ENCODE data around the gene DENND6A. TPM values are rescaled to one million over a fixed set of nuclear protein-coding genes. Genes with fewer than 3 reads are reported as not detected.

Gene DENND6A
- total and polyA plus RNA-seq, 2 of the 13 experiments (the other 11 are each of a cell fraction or from before 2014, with no cell fraction given), result 9.4 to 11.1 TPM

GRCh38 chr3:57597127-57597923 is 95.6 kb downstream of the DENND6A start, which contains the start of gene ARF4:
TSS of gene ARF4 (minus strand) at chr3:57597344. CDS start at chr3:57597140, 204 bp downstream.
- in situ Hi-C loops (cut with HindIII; ENCODE audit: extremely low pct_ligation_motif_present, low pct_unique_long_range_greater_than_20kb), result no loop called here
- 2% methylated on average over 30 of the region's 67 CpGs for WGBS (ENCODE audit: low lambda C conversion rate)
- ATAC-seq, result peak; percentile 92
- TF ChIP-seq THAP11 (CRISPR knock-in tag; IDR thresholded peaks at IDR 0.05) (peak; percentile 96), ZNF766 (CRISPR knock-in tag; IDR thresholded peaks at IDR 0.05; ENCODE audit: borderline replicate concordance) (no peak), ZNF12 (CRISPR knock-in tag; IDR thresholded peaks at IDR 0.05) (no peak), ZNF878 (CRISPR knock-in tag; IDR thresholded peaks at IDR 0.05) (no peak), ATM (IDR thresholded peaks at IDR 0.05; ENCODE audit: borderline replicate concordance) (no peak), PHF21A (CRISPR knock-in tag; IDR thresholded peaks at IDR 0.05) (peak; percentile 85), TP53 (CRISPR knock-in tag; conservative IDR thresholded peaks at IDR 0.05) (no peak), ZNF432 (CRISPR knock-in tag; IDR thresholded peaks at IDR 0.05; ENCODE audit: borderline replicate concordance) (no peak), CHD4 (IDR thresholded peaks at IDR 0.05; ENCODE audit: borderline replicate concordance, low read length) (no peak), CHCHD3 (CRISPR knock-in tag; IDR thresholded peaks at IDR 0.05) (no peak), ZKSCAN8 (CRISPR knock-in tag; IDR thresholded peaks at IDR 0.05; ENCODE audit: borderline replicate concordance) (no peak; the same call in 1 of the 2 replicates), ZNF20 (CRISPR knock-in tag; IDR thresholded peaks at IDR 0.05) (no peak), GMEB1 (CRISPR knock-in tag; IDR thresholded peaks at IDR 0.05; ENCODE audit: borderline replicate concordance) (peak; percentile 96), HNRNPUL1 (IDR thresholded peaks at IDR 0.05; ENCODE audit: low read depth, low read length) (no peak), ZBTB43 (CRISPR knock-in tag; conservative IDR thresholded peaks at IDR 0.05) (no peak; the same call in 1 of the 2 replicates), ZNF574 (CRISPR knock-in tag; IDR thresholded peaks at IDR 0.05) (peak; percentile 90)

More at GRCh38 chr3:57597127-57597923, 95.6 kb downstream of the DENND6A start, which contains the start of gene ARF4:
- BruUV-seq (replicated peaks), result no TSS peak
- FAIRE-seq, result peak; percentile 91
- peak within 1 kb of the TSS; percentile 100 for H3K9ac ChIP-seq (ENCODE audit: insufficient read depth, low read depth, low read length)
- peak within 1 kb of the TSS; percentile 99 for H3K27ac ChIP-seq (ENCODE audit: extremely low read length, insufficient read depth, low read length)
- POLR2A ChIA-PET, result interaction anchor here (0.8 to 4.0 kb wide), 25 partner anchors 9 to 607 kb away, joined by 3 to 36 read pairs (median 5); partner anchors contain the start of genes APPL1, DENND6A, PDE12 and SLMAP
- no peaks in the 10 kb centered on the region; a peak in 2 of 5 replicates for H3K27me3 ChIP-seq (ENCODE audit: control insufficient read depth in 1 of 2, insufficient read depth in 2 of 2, low read length in 2 of 2)
- CTCF ChIA-PET (ENCODE audit: low intra/inter-chr PET ratio, low total read pairs), result no interaction called here
- H3K36me3 ChIP-seq (replicated peaks in 1 of 2; ENCODE audit: control insufficient read depth in 1 of 2, insufficient read depth in 2 of 2, low read length in 2 of 2), result peaks cover 0 to 6% of the 10 kb centered on the region in 2 experiments; a peak in 3 of 5 replicates
- H4K20me1 ChIP-seq (ENCODE audit: insufficient read depth, low read length), result peaks cover 43% of the 10 kb centered on the region
- H2AFZ ChIP-seq (ENCODE audit: low read length), result peak within 1 kb of the TSS; percentile 42
- peak within 1 kb of the TSS; percentile 85 for H3K4me2 ChIP-seq (ENCODE audit: low read depth, low read length)
- no peaks in the 10 kb centered on the region for H3K9me3 ChIP-seq (ENCODE audit: low read length)
- DNase-seq (ENCODE audit: low spot score), result peak; percentile 99
- H3K79me2 ChIP-seq (ENCODE audit: insufficient read depth, low read length), result peaks cover 65% of the 10 kb centered on the region
- H3K4me3 ChIP-seq (replicated peaks in 1 of 3; ENCODE audit: insufficient read depth in 1 of 3, low read depth in 2 of 3, low read length in 3 of 3), result peak within 1 kb of the TSS; percentile 94 to 97 (median 96)
- peaks cover 46% of the 10 kb centered on the region for H3K4me1 ChIP-seq (ENCODE audit: insufficient read depth, low read length)
- intact Hi-C loops (cut with micrococcal nuclease; ENCODE audit: unreplicated experiment), result loop anchor here (5.0 to 10.0 kb wide), 3 partner anchors 40 to 227 kb away; partner anchors contain the start of genes PDE12 and SLMAP
